Ascending aorta (tissue), 2 donors: Measurements from ENCODE around the gene CFLAR. TPM values are rescaled to one million over a fixed set of nuclear protein-coding genes. Genes with fewer than 3 reads are reported as not detected.

Source experiments
- DNase-seq, 2 donors: peaks; one replicate each; pipeline ENCODE4 v3.0.0-alpha.2; 2019; ENCODE audit warnings: low spot score in 2 of 2
- H3K27ac ChIP-seq, 2 donors: fragments of 200-600 bp; sonication (generic); one replicate each; pipeline ENCODE4 v1.5.1; 2016 to 2017; ENCODE audit warnings: mild to moderate bottlenecking in 1 of 2
- H3K27me3 ChIP-seq: fragments of 200-600 bp; sonication (generic); one replicate; pipeline ENCODE4 v1.5.1; 2017
- H3K36me3 ChIP-seq, 2 donors: fragments of 200-600 bp; sonication (generic); one replicate each; pipeline ENCODE4 v1.5.1; 2016
- H3K4me1 ChIP-seq, 2 donors: fragments of 200-600 bp; sonication (generic); one replicate each; pipeline ENCODE4 v1.5.1; 2016 to 2017; ENCODE audit warnings: mild to moderate bottlenecking in 1 of 2
- H3K4me3 ChIP-seq, 2 donors: fragments of 200-600 bp; sonication (generic); one replicate each; pipeline ENCODE4 v1.5.1; 2016 to 2017; ENCODE audit warnings: mild to moderate bottlenecking in 1 of 2
- H3K9me3 ChIP-seq, 2 donors: fragments of 200-600 bp; sonication (generic); one replicate each; pipeline ENCODE4 v1.5.1; 2016
- CTCF ChIP-seq, 3 experiments: fragments of 200-600 bp in 2 of 3; fragments of 450-650 bp in 1 of 3; sonication (generic) in 2 of 3; IDR thresholded peaks; one replicate each; pipeline ENCODE4 v1.5.1; 2016 to 2019; ENCODE audit warnings: antibody characterized with exemption in 3 of 3, mild to moderate bottlenecking in 1 of 3, moderate library complexity in 1 of 3
- intact Hi-C: fragments of 100-400 bp; cut with DNase I; formaldehyde crosslinking; loops from one replicate; pipeline ENCODE4 v1.15.1; 2023
- total RNA-seq: library from RNA; depleted of rRNA; stranded (reverse); fragments of >200 nt; gene quantifications from one replicate; pipeline ENCODE4 v1.1.0, GENCODE V29; 2016

The CFLAR gene
- total RNA-seq, 1 donor from 2014 or later, result 112 TPM

- no peak for DNase-seq
- Histone ChIP-seq H3K9me3 (no peaks in the 10 kb centered on the region), H3K36me3 (no peaks in the 10 kb centered on the region), H3K4me3 (no peak overlapping the region), H3K27ac (no peak overlapping the region), H3K4me1 (no peaks in the 10 kb centered on the region), H3K27me3 (no peaks in the 10 kb centered on the region)
- no peak for TF ChIP-seq CTCF (IDR thresholded peaks at IDR 0.05)
- intact Hi-C loops, result no loop called here
Measured at GRCh38 chr2:201107624-201108023, 8.3 kb upstream of the CFLAR start.

- H3K36me3 ChIP-seq, result no peaks in the 10 kb centered on the region
- no peaks in the 10 kb centered on the region for H3K9me3 ChIP-seq
- intact Hi-C loops, result no loop called here
- DNase-seq, result no peak
- H3K27ac ChIP-seq, result no peak overlapping the region
- no peak for TF ChIP-seq CTCF (IDR thresholded peaks at IDR 0.05)
- no peaks in the 10 kb centered on the region for H3K4me1 ChIP-seq
- H3K4me3 ChIP-seq, result no peak overlapping the region
- no peaks in the 10 kb centered on the region for H3K27me3 ChIP-seq
Measured at GRCh38 chr2:201108341-201108740, 7.6 kb upstream of the CFLAR start.

- TF ChIP-seq CTCF (IDR thresholded peaks at IDR 0.05), result no peak
- Histone ChIP-seq H3K27ac (no peak overlapping the region), H3K27me3 (no peaks in the 10 kb centered on the region), H3K4me3 (no peak overlapping the region), H3K9me3 (no peaks in the 10 kb centered on the region), H3K36me3 (no peaks in the 10 kb centered on the region), H3K4me1 (no peaks in the 10 kb centered on the region)
- intact Hi-C loops, result no loop called here
- DNase-seq, result no peak
Measured at GRCh38 chr2:201109186-201109585, 6.8 kb upstream of the CFLAR start.

GRCh38 chr2:201110615-201111014 is 5.3 kb upstream of the CFLAR start:
- no peak for DNase-seq
- Histone ChIP-seq H3K9me3 (no peaks in the 10 kb centered on the region), H3K27ac (no peak overlapping the region), H3K36me3 (no peaks in the 10 kb centered on the region), H3K27me3 (no peaks in the 10 kb centered on the region), H3K4me1 (no peaks in the 10 kb centered on the region), H3K4me3 (no peak overlapping the region)
- TF ChIP-seq CTCF (IDR thresholded peaks at IDR 0.05), result no peak
- intact Hi-C loops, result loop anchor here (10.0 kb wide), 1 partner anchor 1154 kb away; the partner anchor contains the start of gene NOP58

GRCh38 chr2:201111096-201111495 is 4.9 kb upstream of the CFLAR start:
- H3K27ac ChIP-seq, result no peak overlapping the region
- intact Hi-C loops, result loop anchor here (10.0 kb wide), 1 partner anchor 1154 kb away; the partner anchor contains the start of gene NOP58

More at GRCh38 chr2:201111096-201111495, 4.9 kb upstream of the CFLAR start:
- DNase-seq, result no peak
- Histone ChIP-seq H3K27me3 (no peaks in the 10 kb centered on the region), H3K36me3 (no peaks in the 10 kb centered on the region), H3K4me3 (no peak overlapping the region), H3K9me3 (no peaks in the 10 kb centered on the region), H3K4me1 (no peaks in the 10 kb centered on the region)
- TF ChIP-seq CTCF (IDR thresholded peaks at IDR 0.05), result no peak
